ENCODE results near the gene CD53. TPM values are rescaled to one million over a fixed set of nuclear protein-coding genes. Genes with fewer than 3 reads are reported as not detected.
"Not testable (repeated sequence)": the region's sequence is repeated elsewhere in the genome, so short reads cannot be mapped to it uniquely, and the experiment has no call there.

Gene CD53
- total RNA-seq, result 437 and 443 TPM in 2 replicates

DNA sequence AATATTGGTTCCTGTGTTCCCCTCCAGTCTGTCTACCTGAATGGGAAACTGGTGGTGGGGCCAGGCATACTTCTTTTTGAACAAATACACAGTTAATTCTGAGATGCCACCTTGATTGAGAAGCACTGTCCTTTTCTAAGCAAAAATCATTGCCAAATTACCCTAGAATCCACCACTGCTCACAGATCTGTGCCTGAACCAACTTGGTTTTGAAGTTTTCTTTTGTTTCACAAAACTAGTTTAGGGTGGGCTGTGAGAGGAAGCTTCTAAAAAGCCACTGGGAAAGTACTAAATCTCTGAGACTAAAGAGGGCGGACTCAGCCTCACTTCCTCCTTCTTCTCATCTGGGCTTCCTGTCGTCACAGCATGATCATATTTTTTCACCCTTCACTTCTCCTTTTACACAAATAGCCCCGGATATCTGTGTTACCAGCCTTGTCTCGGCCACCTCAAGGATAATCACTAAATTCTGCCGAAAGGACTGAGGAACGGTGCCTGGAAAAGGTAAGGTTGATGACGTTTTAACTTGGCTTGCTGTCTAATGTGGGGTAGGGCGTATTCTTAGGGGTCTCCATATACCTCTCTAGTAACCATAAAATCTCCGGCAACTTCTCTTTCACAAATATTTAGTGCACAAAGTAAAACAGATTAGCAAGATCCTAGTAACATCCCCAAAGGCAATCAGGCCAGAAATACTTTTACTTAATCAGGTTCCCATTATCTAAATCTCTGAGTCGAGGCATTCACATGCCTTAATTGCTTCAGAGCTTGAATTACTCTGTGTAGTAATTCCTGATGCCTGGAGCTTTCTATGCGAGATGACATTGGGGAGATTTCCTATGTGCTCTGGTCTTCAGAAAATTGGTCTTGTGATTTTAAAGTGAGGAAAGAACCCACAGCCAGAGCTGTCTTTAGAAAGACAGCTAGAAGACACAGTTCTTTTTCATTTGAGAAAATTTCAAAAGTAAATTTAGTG, at the start of gene CD53:
CD53 (plus strand) TSS at position 404 of the 976 bp plus-strand sequence. CDS start 18,261 bp downstream, outside the sequence.
- intact Hi-C loops (cut with micrococcal nuclease), result loop anchor here (2.0 to 10.0 kb wide), 6 partner anchors 44 to 882 kb away; partner anchors contain the start of genes C1orf162, DDX20, KCNA3 and RBM15

DNA sequence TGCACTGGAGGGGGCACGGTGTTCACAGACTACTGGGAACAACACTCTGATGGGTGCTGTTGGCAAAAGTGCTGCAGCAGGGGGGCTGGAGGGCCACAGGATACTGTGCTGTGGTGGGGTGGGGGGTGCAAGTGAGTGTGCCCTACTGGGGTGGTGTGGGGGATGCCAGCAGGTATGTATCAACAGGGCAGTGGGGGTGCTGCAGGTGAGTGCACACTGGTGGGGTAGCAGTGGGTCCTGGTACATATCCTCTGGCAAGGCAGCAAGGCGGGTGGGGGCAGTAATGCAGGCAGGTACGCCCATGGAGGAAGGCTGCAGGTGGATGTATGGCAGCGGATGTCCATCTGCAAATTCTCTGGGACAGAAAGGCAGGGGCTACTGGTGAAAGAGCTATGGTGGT, 48.8 kb upstream of the CD53 start:
- intact Hi-C loops (cut with micrococcal nuclease), result no loop called here

- intact Hi-C loops (cut with micrococcal nuclease), result loop anchor here (2.0 kb wide), 1 partner anchor 43 kb away; no protein-coding TSS in a partner anchor
Measured at GRCh38 chr1:110829955-110830553, 42.9 kb upstream of the CD53 start.

GRCh38 chr1:110833779-110834178, 39.2 kb upstream of the CD53 start:
- intact Hi-C loops (cut with micrococcal nuclease), result not testable (repeated sequence)

GRCh38 chr1:110846861-110847260, 26.1 kb upstream of the CD53 start:
- intact Hi-C loops (cut with micrococcal nuclease), result no loop called here

DNA sequence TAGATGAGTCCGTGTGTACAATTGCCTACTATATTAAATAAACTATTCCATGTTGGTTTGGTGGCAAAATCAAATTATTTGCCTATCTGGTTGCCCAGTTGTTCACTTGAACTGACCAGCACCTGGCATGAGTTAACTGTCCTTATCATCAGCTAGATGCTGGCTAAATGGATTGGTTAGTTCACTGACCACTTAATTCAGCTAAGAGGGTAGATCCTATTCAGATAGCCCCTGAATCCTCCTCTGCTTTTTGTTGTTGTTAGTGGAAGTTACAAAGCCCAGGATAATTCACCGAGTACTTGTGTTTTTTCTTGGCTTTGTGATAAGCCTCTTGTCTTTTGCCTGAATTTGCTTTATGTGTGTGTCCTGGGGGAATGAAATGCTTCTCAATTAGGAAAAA, 22.8 kb upstream of the CD53 start:
- intact Hi-C loops (cut with micrococcal nuclease), result no loop called here

DNA sequence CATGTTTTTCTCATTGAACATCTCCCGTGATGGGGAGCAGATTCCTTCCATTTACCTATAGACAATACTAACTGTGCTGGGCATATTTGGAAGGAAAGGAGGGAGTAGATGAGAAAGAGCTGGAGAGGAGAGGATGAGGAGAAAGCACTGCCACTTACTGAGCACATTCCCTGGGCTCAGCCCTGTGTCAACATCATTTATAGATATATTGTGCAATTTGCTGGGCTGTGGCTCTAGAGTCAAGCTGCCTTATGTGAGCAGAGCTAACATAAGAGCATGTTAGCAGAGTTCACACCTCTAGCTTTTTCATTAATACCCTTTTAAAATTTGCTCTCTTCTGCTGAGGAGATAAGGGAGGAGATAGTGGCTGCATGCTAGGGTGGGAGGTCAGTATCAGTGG, 22.3 kb upstream of the CD53 start:
- intact Hi-C loops (cut with micrococcal nuclease), result no loop called here

DNA sequence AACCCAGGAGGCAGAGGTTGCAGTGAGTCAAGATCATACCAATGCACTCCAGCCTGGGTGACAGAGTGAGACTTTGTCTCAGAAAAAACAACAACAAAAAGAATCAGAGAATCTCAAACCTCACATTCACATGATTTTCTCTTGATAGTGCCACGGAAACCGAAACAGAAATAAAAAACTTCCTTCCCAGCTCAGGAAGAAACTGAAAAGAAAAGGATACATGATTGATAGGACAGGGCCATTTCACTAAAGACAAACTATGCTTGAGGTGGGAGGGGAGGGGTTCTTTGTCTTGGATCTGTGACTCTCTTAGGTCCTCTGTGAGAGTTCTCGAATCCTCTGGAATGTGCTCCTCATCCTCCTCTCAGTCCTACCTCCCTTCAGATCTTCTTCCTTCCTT, 19.8 kb upstream of the CD53 start:
- intact Hi-C loops (cut with micrococcal nuclease), result no loop called here

GRCh38 chr1:110856410-110856809, 16.5 kb upstream of the CD53 start:
- intact Hi-C loops (cut with micrococcal nuclease), result no loop called here

- intact Hi-C loops (cut with micrococcal nuclease), result no loop called here
Measured at GRCh38 chr1:110857964-110858948, 14.7 kb upstream of the CD53 start.

DNA sequence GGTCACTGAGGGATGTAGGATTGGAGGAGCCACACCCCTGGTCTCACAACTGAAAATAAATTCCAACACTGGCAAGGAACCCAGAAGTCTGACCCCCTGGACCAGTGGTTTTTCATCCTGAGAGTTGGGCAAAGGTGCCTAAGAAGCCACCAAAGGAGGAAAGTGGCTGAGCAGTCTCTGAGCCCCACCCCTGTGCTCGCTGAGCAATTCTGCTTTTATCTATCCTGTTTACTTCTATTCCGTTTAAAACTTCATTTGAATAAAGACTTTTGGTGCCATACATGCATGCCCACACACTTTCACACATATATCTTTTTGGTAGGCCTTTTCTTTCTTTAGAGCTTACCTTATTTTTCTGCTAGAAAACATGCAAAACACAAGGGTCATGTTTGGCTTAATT, 13.9 kb upstream of the CD53 start:
- intact Hi-C loops (cut with micrococcal nuclease), result no loop called here

DNA sequence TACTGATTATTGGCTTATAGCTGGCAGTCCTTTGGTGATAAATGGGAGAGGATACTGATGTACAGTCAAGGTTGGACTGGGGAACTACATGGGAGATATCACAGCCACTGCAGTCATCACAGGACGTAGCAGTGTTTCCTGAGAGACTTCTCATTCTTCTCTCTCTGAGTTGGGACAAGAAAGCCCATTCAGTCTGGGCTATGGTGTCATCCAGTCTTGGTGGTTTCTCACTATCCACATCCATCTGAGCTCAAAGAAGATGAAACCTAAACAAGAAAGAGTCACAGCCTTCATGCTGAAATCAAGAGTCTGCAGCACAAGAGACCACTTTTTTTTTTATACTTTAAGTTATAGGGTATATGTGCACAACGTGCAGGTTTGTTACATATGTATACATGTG, 12.8 kb upstream of the CD53 start:
- intact Hi-C loops (cut with micrococcal nuclease), result no loop called here

- intact Hi-C loops (cut with micrococcal nuclease), result not testable (repeated sequence)
Measured at GRCh38 chr1:110860620-110861019, 12.3 kb upstream of the CD53 start.

DNA sequence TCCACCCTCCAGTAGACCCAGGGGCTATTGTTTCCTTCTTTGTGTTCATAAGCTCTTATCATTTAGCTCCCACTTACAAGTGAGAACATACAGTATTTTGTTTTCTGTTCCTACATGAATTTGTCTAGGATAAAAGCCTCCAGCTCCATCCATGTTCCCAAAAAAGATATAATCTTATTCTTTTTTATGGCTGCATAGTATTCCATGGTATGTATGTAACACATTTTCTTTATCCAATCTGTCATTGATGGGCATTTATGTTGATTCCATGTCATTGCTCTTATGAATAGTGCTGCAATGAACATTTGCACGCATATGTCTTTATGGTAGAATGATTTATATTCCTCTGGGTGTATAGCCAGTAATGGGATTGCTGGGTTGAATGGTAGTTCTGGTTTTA, 11.0 kb upstream of the CD53 start:
- intact Hi-C loops (cut with micrococcal nuclease), result not testable (repeated sequence)

GRCh38 chr1:110864287-110864686, 8.7 kb upstream of the CD53 start:
- intact Hi-C loops (cut with micrococcal nuclease), result no loop called here

- intact Hi-C loops (cut with micrococcal nuclease), result loop anchor here (5.0 to 10.0 kb wide), 5 partner anchors 46 to 884 kb away; partner anchors contain the start of genes C1orf162, DDX20 and RBM15
Measured at GRCh38 chr1:110870721-110871388, 2.1 kb upstream of the CD53 start.

GRCh38 chr1:110872366-110872744, 593 bp upstream of the CD53 start:
- intact Hi-C loops (cut with micrococcal nuclease), result loop anchor here (2.0 to 10.0 kb wide), 6 partner anchors 45 to 882 kb away; partner anchors contain the start of genes C1orf162, DDX20, KCNA3 and RBM15

DNA sequence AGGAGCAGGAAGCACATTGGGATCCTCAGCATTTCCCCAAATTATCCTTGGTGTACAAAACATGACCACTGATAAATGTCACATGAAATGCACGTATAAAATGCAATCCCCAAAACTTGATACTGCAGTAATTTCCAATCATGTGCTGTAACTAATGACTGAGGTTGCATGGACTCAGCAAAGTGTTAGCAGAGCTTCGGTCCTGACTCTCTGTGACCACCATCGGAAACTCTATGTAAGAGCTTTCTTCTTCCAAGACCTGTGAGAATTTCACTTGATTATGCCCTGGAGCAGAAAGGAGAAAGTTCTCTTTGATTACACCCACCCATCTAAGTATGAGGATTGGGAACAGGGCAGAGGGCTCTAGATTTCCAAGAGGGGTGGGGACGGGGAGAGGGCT, 908 bp downstream of the CD53 start:
- intact Hi-C loops (cut with micrococcal nuclease), result loop anchor here (2.0 to 10.0 kb wide), 8 partner anchors 23 to 881 kb away; partner anchors contain the start of genes C1orf162, DDX20, KCNA3 and RBM15

GRCh38 chr1:110874324-110875215, 1.6 kb downstream of the CD53 start:
- intact Hi-C loops (cut with micrococcal nuclease), result loop anchor here (1.0 to 10.0 kb wide), 10 partner anchors 22 to 880 kb away; partner anchors contain the start of genes C1orf162, DDX20, DENND2D and LRIF1

Data from T-helper 2 cell treated with Interferon-gamma antibody and Interleukin-4, amounts not matched to agents 100 ng/mL and 5 ng/mL, for 36 hours (primary cell).